Kidney (tissue), 14 donors: ENCODE measurements around the gene USP24. TPM values are rescaled to one million over a fixed set of nuclear protein-coding genes. Genes with fewer than 3 reads are reported as not detected.

Source experiments
- DNase-seq, 5 donors: peaks; one replicate each; pipeline ENCODE4 v3.0.0-alpha.2; 2013 to 2020
- FAIRE-seq: peaks from 2 replicates; lab custom pipeline; 2012; peaks lifted over from hg19 to GRCh38; lab: Jason Lieb, UNC
- H3K27ac ChIP-seq, 2 donors: one replicate each; pipeline ENCODE4 v1.7.0; 2013; ENCODE audit warnings: low read depth in 2 of 2, low read length in 2 of 2, inconsistent platforms in 1 of 2
- H3K27me3 ChIP-seq: one replicate; pipeline ENCODE4 v1.7.1; 2013; ENCODE audit warnings: low read length, inconsistent platforms; ENCODE audit not compliant: control insufficient read depth, insufficient read depth
- H3K36me3 ChIP-seq, 3 donors: one replicate each; pipeline versions ENCODE4 v1.7.0 to v1.7.1; 2013; ENCODE audit warnings: low read length in 3 of 3, control low read depth in 1 of 3, inconsistent platforms in 1 of 3; ENCODE audit not compliant: insufficient read depth in 3 of 3, control insufficient read depth in 2 of 3
- H3K4me1 ChIP-seq, 3 donors: one replicate each; pipeline versions ENCODE4 v1.7.0 to v1.7.1; 2013; ENCODE audit warnings: low read length in 3 of 3, inconsistent platforms in 1 of 3, low read depth in 1 of 3; ENCODE audit not compliant: control insufficient read depth in 2 of 3, insufficient read depth in 2 of 3
- H3K4me3 ChIP-seq, 3 donors: one replicate each; pipeline versions ENCODE4 v1.7.0 to v1.8.1; 2013; ENCODE audit warnings: low read length in 3 of 3, control low read depth in 1 of 3, inconsistent platforms in 1 of 3
- H3K9ac ChIP-seq, 3 donors: one replicate each; pipeline versions ENCODE4 v1.7.0 to v1.7.1; 2013; ENCODE audit warnings: low read length in 3 of 3, control low read depth in 1 of 3, inconsistent platforms in 1 of 3
- H3K9me3 ChIP-seq, 3 donors: one replicate each; pipeline versions ENCODE4 v1.7.0 to v1.7.1; 2013; ENCODE audit warnings: low read length in 3 of 3, control low read depth in 1 of 3, inconsistent platforms in 1 of 3; ENCODE audit not compliant: control insufficient read depth in 2 of 3, insufficient read depth in 1 of 3
- intact Hi-C: fragments of 100-400 bp; cut with DNase I; formaldehyde crosslinking; loops from one replicate; pipeline ENCODE4 v1.11.1; 2022
- polyA plus RNA-seq: library from polyadenylated mRNA; stranded (reverse); fragments of 350-450 nt; fragmentation: Illumina TruSeq; extraction: RNeasy Lipid Tissue Mini Kit (QIAGEN cat#74804); gene quantifications from one replicate; pipeline ENCODE4 v1.2.3, GENCODE V29; 2014; ENCODE audit warnings: low read depth, low replicate concordance; ENCODE audit not compliant: insufficient read depth
- total RNA-seq: library from RNA; stranded (reverse); fragmentation: NEBNext Ultra II Directional; extraction: Animal tissue kit (Norgen Biotek cat#: 25700); gene quantifications from one replicate; pipeline ENCODE4 v1.2.1, GENCODE V29; 2021
- TF ChIP-seq, protein P1 (sequence below): IDR thresholded peaks from 3 replicates; pipeline ENCODE4 v1.5.1; 2012; ENCODE audit warnings: mild to moderate bottlenecking, moderate library complexity, borderline replicate concordance; ENCODE audit not compliant: insufficient read depth; ENCODE audit errors: extremely low read depth
- donor health status: control.
- donor health status: control.
- donor health status: control.
- donor health status: control.
- donor health status: control.
- donor health status: DM: yes; HTN: yes; CAD: no.
- donor health status: Normal renal cell carcinoma (clear cell type).

Gene USP24
- total and polyA plus RNA-seq, 2 donors from 2014 or later = 10.1 to 49.2 TPM

DNA sequence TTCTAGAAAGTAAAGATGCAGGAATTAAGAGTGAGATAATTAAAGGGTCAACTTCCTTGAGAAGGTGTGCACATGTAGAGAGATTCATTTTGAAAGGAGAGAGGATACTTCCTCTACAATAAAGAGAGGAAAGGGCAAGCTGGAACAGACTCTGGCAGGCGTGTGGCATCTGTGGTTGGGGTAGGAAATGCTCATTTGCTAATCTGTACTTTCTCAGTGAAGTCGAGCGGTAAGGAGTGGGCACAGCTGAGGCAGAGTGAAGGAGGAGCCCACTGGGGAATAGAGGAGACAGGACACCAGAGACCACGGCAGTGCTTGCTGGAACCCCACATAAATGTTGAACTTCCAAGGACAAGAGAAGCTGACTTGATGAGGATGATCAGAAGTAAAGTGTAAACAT lies 126.8 kb downstream of the USP24 start:
- no peak overlapping the region for H3K27ac ChIP-seq
- intact Hi-C loops = no loop called here
- H3K9ac ChIP-seq = no peak overlapping the region
- H3K9me3 ChIP-seq = no peaks in the 10 kb centered on the region
- TF ChIP-seq, protein P1, sequence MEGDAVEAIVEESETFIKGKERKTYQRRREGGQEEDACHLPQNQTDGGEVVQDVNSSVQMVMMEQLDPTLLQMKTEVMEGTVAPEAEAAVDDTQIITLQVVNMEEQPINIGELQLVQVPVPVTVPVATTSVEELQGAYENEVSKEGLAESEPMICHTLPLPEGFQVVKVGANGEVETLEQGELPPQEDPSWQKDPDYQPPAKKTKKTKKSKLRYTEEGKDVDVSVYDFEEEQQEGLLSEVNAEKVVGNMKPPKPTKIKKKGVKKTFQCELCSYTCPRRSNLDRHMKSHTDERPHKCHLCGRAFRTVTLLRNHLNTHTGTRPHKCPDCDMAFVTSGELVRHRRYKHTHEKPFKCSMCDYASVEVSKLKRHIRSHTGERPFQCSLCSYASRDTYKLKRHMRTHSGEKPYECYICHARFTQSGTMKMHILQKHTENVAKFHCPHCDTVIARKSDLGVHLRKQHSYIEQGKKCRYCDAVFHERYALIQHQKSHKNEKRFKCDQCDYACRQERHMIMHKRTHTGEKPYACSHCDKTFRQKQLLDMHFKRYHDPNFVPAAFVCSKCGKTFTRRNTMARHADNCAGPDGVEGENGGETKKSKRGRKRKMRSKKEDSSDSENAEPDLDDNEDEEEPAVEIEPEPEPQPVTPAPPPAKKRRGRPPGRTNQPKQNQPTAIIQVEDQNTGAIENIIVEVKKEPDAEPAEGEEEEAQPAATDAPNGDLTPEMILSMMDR = no peak
- FAIRE-seq (no peak), DNase-seq (no peak)
- H3K4me3 ChIP-seq = no peak overlapping the region
- H3K27me3 ChIP-seq = no peaks in the 10 kb centered on the region
- no peaks in the 10 kb centered on the region for H3K4me1 ChIP-seq
- peaks cover 8 to 84% (median 55%) of the 10 kb centered on the region in 3 donors for H3K36me3 ChIP-seq

DNA sequence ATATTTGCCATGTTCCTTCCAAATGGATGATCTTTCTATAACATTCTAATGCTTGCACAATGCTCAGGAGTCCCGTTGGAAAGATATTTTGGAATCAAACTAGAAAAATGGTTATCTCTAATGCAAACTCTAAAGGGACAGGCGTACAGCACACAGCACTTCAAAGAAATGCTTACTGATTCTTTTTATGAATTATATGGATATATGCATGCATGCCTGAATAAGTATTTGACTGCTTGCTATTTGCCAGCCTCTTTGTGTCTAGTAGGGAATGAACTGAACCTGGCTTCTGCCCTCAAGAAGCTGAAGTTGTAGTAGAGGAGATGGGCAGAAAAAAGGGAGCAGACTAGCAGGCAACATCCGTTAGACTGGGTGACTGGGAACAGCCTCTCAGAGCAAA lies 127.7 kb downstream of the USP24 start:
- DNase-seq = no peak
- intact Hi-C loops = no loop called here
- H3K27ac ChIP-seq = no peak overlapping the region
- H3K36me3 ChIP-seq = peaks cover 6 to 87% (median 54%) of the 10 kb centered on the region in 3 donors
- TF ChIP-seq, protein P1 = no peak
- H3K27me3 ChIP-seq = no peaks in the 10 kb centered on the region
- H3K4me3 ChIP-seq = no peak overlapping the region
- no peaks in the 10 kb centered on the region for H3K9me3 ChIP-seq
- no peak overlapping the region for H3K9ac ChIP-seq
- H3K4me1 ChIP-seq = no peaks in the 10 kb centered on the region
- no peak for FAIRE-seq

DNA sequence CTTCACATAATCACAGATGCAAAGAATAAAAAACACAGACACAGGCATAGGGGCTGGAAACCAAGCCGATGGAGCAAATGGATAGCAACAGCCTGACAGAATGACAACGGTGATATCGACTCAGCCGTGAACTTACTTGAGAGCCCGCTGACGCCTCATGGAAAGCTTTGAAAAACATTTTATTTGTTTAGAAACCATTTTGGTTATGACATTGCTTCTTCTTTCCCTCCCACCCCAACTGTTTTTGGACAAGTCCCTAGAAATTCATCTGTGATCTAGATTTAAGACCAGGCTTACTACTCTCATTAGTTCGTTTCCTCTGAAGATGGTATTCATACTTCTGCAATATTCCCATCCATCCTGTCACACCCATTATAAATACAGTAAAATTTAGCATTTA lies 130.9 kb downstream of the USP24 start:
- FAIRE-seq = no peak
- DNase-seq = no peak
- H3K9me3 ChIP-seq = no peaks in the 10 kb centered on the region
- TF ChIP-seq, protein P1 = no peak
- peaks cover 3 to 91% (median 61%) of the 10 kb centered on the region in 3 donors for H3K36me3 ChIP-seq
- intact Hi-C loops = no loop called here
- no peak overlapping the region for H3K9ac ChIP-seq
- no peak overlapping the region for H3K27ac ChIP-seq
- H3K27me3 ChIP-seq = no peaks in the 10 kb centered on the region
- H3K4me3 ChIP-seq = no peak overlapping the region
- no peaks in the 10 kb centered on the region for H3K4me1 ChIP-seq

DNA sequence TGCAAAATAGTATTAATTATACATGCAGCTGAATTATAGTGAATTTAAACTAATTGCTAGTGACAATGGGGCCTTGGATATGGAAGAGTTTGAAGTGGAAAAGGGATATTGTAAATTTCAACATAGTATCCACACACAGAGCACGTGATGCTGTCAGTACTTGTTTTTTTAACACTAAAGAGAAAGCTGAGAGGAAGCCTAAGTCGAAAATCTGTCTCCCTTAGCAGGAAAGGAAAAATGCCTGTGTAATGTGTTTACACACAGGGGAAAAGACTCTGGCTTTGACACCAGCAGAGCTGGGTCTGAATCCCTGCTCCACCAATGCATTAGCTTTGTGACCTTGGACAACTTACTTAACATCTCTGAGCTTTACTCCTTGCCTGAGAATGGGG lies 133.3 kb downstream of the USP24 start:
- intact Hi-C loops = no loop called here
- TF ChIP-seq, protein P1 = no peak
- FAIRE-seq = no peak
- no peaks in the 10 kb centered on the region for H3K4me1 ChIP-seq
- DNase-seq = no peak
- H3K36me3 ChIP-seq = peaks cover 7 to 93% (median 52%) of the 10 kb centered on the region in 3 donors
- no peaks in the 10 kb centered on the region for H3K9me3 ChIP-seq
- H3K4me3 ChIP-seq = no peak overlapping the region
- H3K9ac ChIP-seq = no peak overlapping the region
- H3K27me3 ChIP-seq = no peaks in the 10 kb centered on the region
- H3K27ac ChIP-seq = no peak overlapping the region
